AG10803 (cell line): ENCODE measurements around the gene TMC8.

Source experiments
- DNase-seq: peaks from one replicate; pipeline ENCODE4 v3.0.0; 2010; ENCODE audit warnings: low read depth
- H3K4me3 ChIP-seq: 2 replicates; pipeline ENCODE4 v1.5.1; 2011; ENCODE audit warnings: mild to moderate bottlenecking, low read length, control low read depth
- CTCF ChIP-seq: conservative IDR thresholded peaks from 2 replicates; pipeline ENCODE4 v1.5.1; 2011; ENCODE audit warnings: mild to moderate bottlenecking, low read length, control low read depth, inconsistent platforms

Gene TMC8

GRCh38 chr17:78125138-78125913 is 5.2 kb upstream of the TMC8 start:
- H3K4me3 ChIP-seq: no peak overlapping the region
- no peak for DNase-seq

GRCh38 chr17:78125976-78126894 is 4.3 kb upstream of the TMC8 start:
- DNase-seq: no peak
- H3K4me3 ChIP-seq: no peak overlapping the region
- TF ChIP-seq CTCF: no peak

More at GRCh38 chr17:78125138-78125913, 5.2 kb upstream of the TMC8 start:
- no peak for TF ChIP-seq CTCF

- no peak for TF ChIP-seq CTCF
- H3K4me3 ChIP-seq: no peak overlapping the region
- no peak for DNase-seq
Observed at GRCh38 chr17:78126895-78127238, 3.7 kb upstream of the TMC8 start.

GRCh38 chr17:78127239-78127887 is 3.2 kb upstream of the TMC8 start:
- H3K4me3 ChIP-seq: no peak overlapping the region
- no peak for DNase-seq
- TF ChIP-seq CTCF: no peak

GRCh38 chr17:78127888-78128550 is 2.6 kb upstream of the TMC8 start:
- H3K4me3 ChIP-seq: peak overlapping the region; percentile 22
- no peak for DNase-seq
- no peak for TF ChIP-seq CTCF

- DNase-seq: no peak
- no peak for TF ChIP-seq CTCF
- H3K4me3 ChIP-seq: peak within 1 kb of the TSS; percentile 36
Observed at GRCh38 chr17:78128551-78129350, 1.8 kb upstream of the TMC8 start, which contains the start of gene TMC6. TMC6 (minus strand) TSS chr17:78128755; CDS start chr17:78126832, 1,923 bp downstream.
